ENCODE data around the gene SLC26A9.

DNA sequence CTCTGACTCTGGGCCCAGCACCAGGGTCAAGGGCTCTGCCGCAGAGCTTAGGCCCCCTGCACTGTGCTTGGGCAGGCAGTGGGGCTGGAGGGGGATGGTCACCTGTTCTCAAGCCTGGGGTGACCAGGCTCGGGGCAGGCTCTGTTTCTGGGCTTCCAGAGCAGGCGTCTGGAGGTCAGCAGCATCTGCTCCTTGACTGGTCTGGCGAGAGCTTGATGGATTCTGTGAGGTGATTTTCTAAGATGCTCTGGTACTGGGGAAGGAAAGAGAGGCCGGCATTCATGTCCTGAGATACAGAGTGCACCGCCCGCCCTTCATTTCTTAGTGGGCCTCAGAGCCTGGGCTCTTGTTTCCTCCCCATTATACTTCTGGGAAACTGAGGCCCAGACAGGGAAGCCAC lies 35.4 kb upstream of the SLC26A9 start:
- TF ChIP-seq EP300 (IDR thresholded peaks at IDR 0.05; ENCODE audit: borderline replicate concordance in 1 of 2, control insufficient read depth in 1 of 2, low read depth in 2 of 2, low read length in 2 of 2) = no peak
- TF ChIP-seq SUZ12 (IDR thresholded peaks at IDR 0.05; ENCODE audit: unreplicated experiment) = no peak
- no peak for TF ChIP-seq GABPA (IDR thresholded peaks at IDR 0.05; ENCODE audit: low read depth)
- no peak for TF ChIP-seq RBBP5 (conservative IDR thresholded peaks at IDR 0.05)
- TF ChIP-seq, protein P1, sequence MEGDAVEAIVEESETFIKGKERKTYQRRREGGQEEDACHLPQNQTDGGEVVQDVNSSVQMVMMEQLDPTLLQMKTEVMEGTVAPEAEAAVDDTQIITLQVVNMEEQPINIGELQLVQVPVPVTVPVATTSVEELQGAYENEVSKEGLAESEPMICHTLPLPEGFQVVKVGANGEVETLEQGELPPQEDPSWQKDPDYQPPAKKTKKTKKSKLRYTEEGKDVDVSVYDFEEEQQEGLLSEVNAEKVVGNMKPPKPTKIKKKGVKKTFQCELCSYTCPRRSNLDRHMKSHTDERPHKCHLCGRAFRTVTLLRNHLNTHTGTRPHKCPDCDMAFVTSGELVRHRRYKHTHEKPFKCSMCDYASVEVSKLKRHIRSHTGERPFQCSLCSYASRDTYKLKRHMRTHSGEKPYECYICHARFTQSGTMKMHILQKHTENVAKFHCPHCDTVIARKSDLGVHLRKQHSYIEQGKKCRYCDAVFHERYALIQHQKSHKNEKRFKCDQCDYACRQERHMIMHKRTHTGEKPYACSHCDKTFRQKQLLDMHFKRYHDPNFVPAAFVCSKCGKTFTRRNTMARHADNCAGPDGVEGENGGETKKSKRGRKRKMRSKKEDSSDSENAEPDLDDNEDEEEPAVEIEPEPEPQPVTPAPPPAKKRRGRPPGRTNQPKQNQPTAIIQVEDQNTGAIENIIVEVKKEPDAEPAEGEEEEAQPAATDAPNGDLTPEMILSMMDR (IDR thresholded peaks at IDR 0.05 in 2 of 3, conservative IDR thresholded peaks at IDR 0.05 in 1 of 3; ENCODE audit: control insufficient read depth in 2 of 3, extremely low read depth in 1 of 3, insufficient read depth in 1 of 3, low read depth in 3 of 3, low read length in 3 of 3) = no peak
- no peak for TF ChIP-seq POLR2A (IDR thresholded peaks at IDR 0.05; ENCODE audit: low read depth, low read length)
- TF ChIP-seq RFX5 (IDR thresholded peaks at IDR 0.05; ENCODE audit: low read depth, low read length) = no peak
- no peak for TF ChIP-seq SIN3A (IDR thresholded peaks at IDR 0.05; ENCODE audit: low read depth, low read length)
- no peak for TF ChIP-seq MAX (IDR thresholded peaks at IDR 0.05; ENCODE audit: low read depth, low read length)
